Ishikawa (cell line): ENCODE results near the gene SPATA33.
A peak's percentile ranks its signal among the peaks of the same experiment; 100 is the strongest.

Experiments
- CEBPB ChIP-seq: IDR thresholded peaks from 2 replicates; pipeline ENCODE4 v1.6.1; 2012
- CREB1 ChIP-seq: IDR thresholded peaks from 2 replicates; pipeline ENCODE4 v1.6.1; 2012; ENCODE audit warnings: low read depth
- EGR1 ChIP-seq: IDR thresholded peaks from 2 replicates; pipeline ENCODE4 v1.6.1; 2012
- EP300 ChIP-seq: IDR thresholded peaks from 2 replicates; pipeline ENCODE4 v1.6.1; 2012; ENCODE audit warnings: borderline replicate concordance
- FOXM1 ChIP-seq: IDR thresholded peaks from 2 replicates; pipeline ENCODE4 v1.6.1; 2012; ENCODE audit warnings: low read depth, borderline replicate concordance
- MAX ChIP-seq: IDR thresholded peaks from 2 replicates; pipeline ENCODE4 v1.6.1; 2012
- NFIC ChIP-seq: IDR thresholded peaks from 2 replicates; pipeline ENCODE4 v1.6.1; 2012
- RAD21 ChIP-seq: IDR thresholded peaks from 2 replicates; pipeline ENCODE4 v1.6.1; 2012; ENCODE audit warnings: low read depth
- REST ChIP-seq: IDR thresholded peaks from 2 replicates; pipeline ENCODE4 v1.6.1; 2012; ENCODE audit warnings: low read depth, mild to moderate bottlenecking
- TAF1 ChIP-seq: IDR thresholded peaks from 2 replicates; pipeline ENCODE4 v1.6.1; 2012; ENCODE audit warnings: low read depth, mild to moderate bottlenecking
- TCF12 ChIP-seq: IDR thresholded peaks from 2 replicates; pipeline ENCODE4 v1.6.1; 2012; ENCODE audit warnings: low read depth
- TEAD4 ChIP-seq: IDR thresholded peaks from 2 replicates; pipeline ENCODE4 v1.6.1; 2012
- USF1 ChIP-seq: IDR thresholded peaks from 2 replicates; pipeline ENCODE4 v1.6.1; 2012
- YY1 ChIP-seq: IDR thresholded peaks from 2 replicates; pipeline ENCODE4 v1.6.1; 2012; ENCODE audit warnings: low read depth
- ZBTB7A ChIP-seq: IDR thresholded peaks from 2 replicates; pipeline ENCODE4 v1.6.1; 2012; ENCODE audit warnings: low read depth

SPATA33 gene

GRCh38 chr16:89613231-89613953 is 44.2 kb upstream of the SPATA33 start, which contains the start of gene DPEP1:
DPEP1 (plus strand) TSS chr16:89613642; CDS start chr16:89630411, 16,769 bp downstream.
- TF ChIP-seq CEBPB: no peak
- TF ChIP-seq NFIC: no peak
- no peak for TF ChIP-seq TCF12
- no peak for TF ChIP-seq TEAD4
- TF ChIP-seq CREB1: no peak
- TF ChIP-seq ZBTB7A: no peak
- no peak for TF ChIP-seq EP300
- TF ChIP-seq FOXM1: no peak
- no peak for TF ChIP-seq REST
- TF ChIP-seq YY1: no peak
- TF ChIP-seq USF1: no peak
- no peak for TF ChIP-seq TAF1
- no peak for TF ChIP-seq EGR1
- TF ChIP-seq MAX: no peak
- no peak for TF ChIP-seq RAD21

- TF ChIP-seq RAD21: no peak
- TF ChIP-seq CEBPB: no peak
- TF ChIP-seq TEAD4: no peak
- no peak for TF ChIP-seq ZBTB7A
- TF ChIP-seq NFIC: no peak
- TF ChIP-seq TAF1: no peak
These were observed 43.6 kb upstream of the SPATA33 start for GRCh38 chr16:89613954-89614459.

GRCh38 chr16:89615176-89615575 is 42.5 kb upstream of the SPATA33 start:
- no peak for TF ChIP-seq TCF12
- no peak for TF ChIP-seq EGR1
- TF ChIP-seq FOXM1: no peak
- no peak for TF ChIP-seq TEAD4
- TF ChIP-seq CEBPB: no peak
- TF ChIP-seq EP300: no peak
- no peak for TF ChIP-seq YY1
- no peak for TF ChIP-seq ZBTB7A
- no peak for TF ChIP-seq USF1
- TF ChIP-seq RAD21: no peak
- no peak for TF ChIP-seq TAF1
- no peak for TF ChIP-seq REST
- TF ChIP-seq NFIC: no peak
- TF ChIP-seq CREB1: no peak
- TF ChIP-seq MAX: no peak

GRCh38 chr16:89615596-89616090 is 42.0 kb upstream of the SPATA33 start:
- TF ChIP-seq EP300 (no peak), RAD21 (peak; percentile 25; the same call in 1 of the 2 replicates)

GRCh38 chr16:89616623-89617022 is 41.0 kb upstream of the SPATA33 start:
- TF ChIP-seq NFIC (no peak), TCF12 (no peak), EGR1 (no peak), USF1 (no peak), CREB1 (no peak), MAX (no peak), TEAD4 (no peak), REST (no peak), TAF1 (no peak), YY1 (no peak), CEBPB (no peak)
